Neutrophil (primary cell): Measurements from ENCODE around the gene SDC1.
A peak's percentile ranks its signal among the peaks of the same experiment; 100 is the strongest.

ENCODE experiments used
- H3K27ac ChIP-seq: fragments of 200-600 bp; sonication (generic); 2 replicates; pipeline ENCODE4 v1.5.1; 2016; ENCODE audit warnings: mild to moderate bottlenecking, moderate library complexity
- H3K27me3 ChIP-seq: fragments of 200-600 bp; sonication (generic); 2 replicates; pipeline ENCODE4 v1.6.0; 2016; ENCODE audit warnings: mild to moderate bottlenecking
- H3K36me3 ChIP-seq: fragments of 200-600 bp; sonication (generic); 2 replicates; pipeline ENCODE4 v1.5.1; 2017
- H3K4me1 ChIP-seq, 2 experiments: fragments of 200-600 bp in 1 of 2; sonication (generic) in 1 of 2; 1 replicate in 1 of 2; 2 replicates in 1 of 2; pipeline versions ENCODE4 v1.5.1 to v1.6.1; 2013 to 2016; ENCODE audit warnings: low read depth in 1 of 2, low read length in 1 of 2, mild to moderate bottlenecking in 1 of 2, moderate library complexity in 1 of 2; ENCODE audit not compliant: control insufficient read depth in 1 of 2, insufficient read depth in 1 of 2
- H3K4me3 ChIP-seq, 2 experiments: fragments of 200-600 bp in 1 of 2; sonication (generic) in 1 of 2; 1 replicate in 1 of 2; 2 replicates in 1 of 2; pipeline ENCODE4 v1.5.1; 2013 to 2016; ENCODE audit warnings: low read depth in 1 of 2, low read length in 1 of 2, mild to moderate bottlenecking in 1 of 2, moderate library complexity in 1 of 2
- H3K9me3 ChIP-seq: fragments of 200-600 bp; sonication (generic); 2 replicates; pipeline ENCODE4 v1.5.1; 2016
- CTCF ChIP-seq: fragments of 200-600 bp; sonication (generic); IDR thresholded peaks from 2 replicates; pipeline ENCODE4 v1.5.1; 2016; ENCODE audit warnings: antibody characterized with exemption

SDC1 gene

GRCh38 chr2:20226152-20226545 lies 1.2 kb upstream of the SDC1 start:
- TF ChIP-seq CTCF: no peak
- no peaks in the 10 kb centered on the region for H3K9me3 ChIP-seq
- no peak overlapping the region for H3K4me3 ChIP-seq
- peaks cover 92% of the 10 kb centered on the region for H3K27me3 ChIP-seq
- H3K27ac ChIP-seq: no peak overlapping the region
- peaks cover 13 to 26% of the 10 kb centered on the region in 2 experiments for H3K4me1 ChIP-seq
- H3K36me3 ChIP-seq: no peaks in the 10 kb centered on the region

DNA sequence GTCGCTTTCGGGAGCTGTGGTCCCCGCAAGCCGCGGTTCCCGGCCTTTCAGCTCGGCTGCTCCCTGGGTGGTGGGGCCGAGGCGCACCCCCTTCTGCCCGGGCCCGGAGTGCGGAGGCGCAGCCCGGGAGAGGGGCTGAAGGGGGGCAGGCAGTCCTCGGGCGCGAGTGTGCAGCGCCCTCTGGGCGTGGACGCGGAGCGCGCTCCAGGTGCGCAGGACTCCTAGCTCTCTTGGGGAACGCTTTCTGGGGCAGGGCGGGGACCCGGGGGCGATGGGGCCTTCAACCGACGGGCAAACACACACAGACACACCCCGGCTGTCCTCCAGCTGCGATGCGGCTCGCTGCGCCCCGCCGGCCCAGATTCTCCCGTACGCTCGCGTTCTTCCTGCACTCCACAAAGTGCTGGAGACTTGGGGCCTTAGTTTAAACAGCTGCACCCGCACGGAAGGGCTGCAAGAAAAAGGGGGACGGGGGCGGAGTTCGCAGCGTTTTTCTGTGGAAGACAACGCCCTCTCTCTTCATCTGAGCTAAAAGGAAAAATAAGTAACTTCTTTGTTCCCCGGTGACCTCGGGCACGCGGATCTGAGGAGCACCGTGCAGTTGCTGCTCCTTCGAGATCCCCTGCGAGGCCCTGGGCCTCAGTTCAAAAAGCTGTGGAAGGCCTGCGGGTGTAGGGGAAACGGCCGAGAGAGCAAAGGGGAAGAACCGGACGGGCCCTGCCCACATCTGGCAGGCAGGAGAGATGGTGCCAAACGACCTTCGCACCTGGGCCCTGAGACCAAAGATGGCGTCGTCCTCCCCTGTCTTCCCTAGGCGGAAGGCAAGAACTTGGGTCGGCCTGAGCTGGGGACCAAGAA lies 593 bp upstream of the SDC1 start:
- peak overlapping the region in 1 of 2 experiments; percentile 28 for H3K4me3 ChIP-seq
- H3K27me3 ChIP-seq: peaks cover 92% of the 10 kb centered on the region
- no peaks in the 10 kb centered on the region for H3K9me3 ChIP-seq
- H3K36me3 ChIP-seq: no peaks in the 10 kb centered on the region
- peaks cover 13 to 26% of the 10 kb centered on the region in 2 experiments for H3K4me1 ChIP-seq
- no peak overlapping the region for H3K27ac ChIP-seq
- no peak for TF ChIP-seq CTCF

GRCh38 chr2:20224164-20224715 lies 690 bp downstream of the SDC1 start:
- H3K27me3 ChIP-seq: peaks cover 100% of the 10 kb centered on the region
- H3K4me3 ChIP-seq: peak overlapping the region in 1 of 2 experiments; percentile 30
- no peak overlapping the region for H3K27ac ChIP-seq
- no peaks in the 10 kb centered on the region for H3K36me3 ChIP-seq
- no peak for TF ChIP-seq CTCF
- no peaks in the 10 kb centered on the region for H3K9me3 ChIP-seq
- peaks cover 13 to 26% of the 10 kb centered on the region in 2 experiments for H3K4me1 ChIP-seq

DNA sequence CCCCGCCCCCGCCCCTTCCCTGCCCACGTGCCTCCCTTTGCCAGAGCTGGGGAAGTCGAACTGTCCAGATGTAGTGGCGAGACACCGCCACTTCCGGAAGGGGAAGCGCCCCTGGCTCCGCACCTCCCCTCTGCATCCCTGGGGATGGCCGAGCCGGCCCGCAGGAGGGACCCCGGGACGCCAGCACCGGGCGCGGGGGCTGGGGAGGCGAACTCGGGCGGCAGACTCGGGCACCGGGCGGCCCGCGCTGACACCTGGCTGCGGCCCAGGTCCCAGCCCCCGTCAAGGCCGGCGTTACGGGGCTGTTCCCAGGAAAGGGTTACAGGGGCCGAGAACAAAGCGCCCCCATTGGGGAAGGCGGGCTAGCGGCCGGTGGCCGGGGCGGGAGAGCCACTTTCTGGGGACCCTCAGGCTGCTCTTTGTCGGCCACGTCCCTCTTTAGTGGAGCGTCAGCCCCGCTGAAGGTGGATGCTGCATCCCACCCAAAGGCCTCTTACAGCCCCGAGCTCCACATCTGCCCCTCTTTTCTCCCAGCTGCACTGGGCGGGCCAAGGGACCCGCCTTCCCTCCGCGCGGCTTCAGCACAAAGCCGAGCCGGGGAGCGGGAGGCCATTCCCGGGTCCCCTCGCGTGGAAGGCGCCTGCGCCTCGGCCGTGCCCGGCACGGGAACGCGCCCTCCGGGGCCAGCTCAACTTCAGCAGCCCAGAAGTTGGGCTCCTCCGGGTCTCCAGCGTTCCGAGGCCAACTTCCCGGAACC lies 1.3 kb downstream of the SDC1 start:
- Histone ChIP-seq H3K36me3 (no peaks in the 10 kb centered on the region), H3K4me1 (peaks cover 13 to 26% of the 10 kb centered on the region in 2 experiments), H3K27ac (no peak overlapping the region), H3K9me3 (no peaks in the 10 kb centered on the region), H3K27me3 (peaks cover 98% of the 10 kb centered on the region), H3K4me3 (peak overlapping the region in 1 of 2 experiments; percentile 14)
- TF ChIP-seq CTCF: no peak

- Histone ChIP-seq H3K4me1 (peaks cover 13 to 26% of the 10 kb centered on the region in 2 experiments), H3K4me3 (no peak overlapping the region), H3K9me3 (no peaks in the 10 kb centered on the region), H3K27me3 (peaks cover 91% of the 10 kb centered on the region), H3K36me3 (no peaks in the 10 kb centered on the region), H3K27ac (no peak overlapping the region)
- no peak for TF ChIP-seq CTCF
These were observed 2.0 kb downstream of the SDC1 start for GRCh38 chr2:20222769-20223406.
